Erythroblast (primary cell): ENCODE data around the gene PRXL2C.

Experiments used
- GATA1 ChIP-seq: IDR thresholded peaks from 2 replicates; pipeline ENCODE4 v1.6.1; 2011; ENCODE audit warnings: low read depth, mild to moderate bottlenecking, control low read depth, low read length, moderate library complexity
- POLR2A ChIP-seq: IDR thresholded peaks from 2 replicates; pipeline ENCODE4 v1.6.1; 2011; ENCODE audit warnings: mild to moderate bottlenecking, low read length

- TF ChIP-seq POLR2A: no peak
- no peak for TF ChIP-seq GATA1
Measured at GRCh38 chr9:96688745-96689464, 33.8 kb upstream of the PRXL2C start.
